NCI-H2107 treated with DMSO at 0.1 percent for 48 hours (cell line): ENCODE measurements around the gene GNG2.

Source experiments
- DNase-seq: peaks from one replicate; lab custom pipeline; 2025; ENCODE audit not compliant: unreplicated experiment; lab: John Stamatoyannopoulos, UW

The GNG2 gene

DNA sequence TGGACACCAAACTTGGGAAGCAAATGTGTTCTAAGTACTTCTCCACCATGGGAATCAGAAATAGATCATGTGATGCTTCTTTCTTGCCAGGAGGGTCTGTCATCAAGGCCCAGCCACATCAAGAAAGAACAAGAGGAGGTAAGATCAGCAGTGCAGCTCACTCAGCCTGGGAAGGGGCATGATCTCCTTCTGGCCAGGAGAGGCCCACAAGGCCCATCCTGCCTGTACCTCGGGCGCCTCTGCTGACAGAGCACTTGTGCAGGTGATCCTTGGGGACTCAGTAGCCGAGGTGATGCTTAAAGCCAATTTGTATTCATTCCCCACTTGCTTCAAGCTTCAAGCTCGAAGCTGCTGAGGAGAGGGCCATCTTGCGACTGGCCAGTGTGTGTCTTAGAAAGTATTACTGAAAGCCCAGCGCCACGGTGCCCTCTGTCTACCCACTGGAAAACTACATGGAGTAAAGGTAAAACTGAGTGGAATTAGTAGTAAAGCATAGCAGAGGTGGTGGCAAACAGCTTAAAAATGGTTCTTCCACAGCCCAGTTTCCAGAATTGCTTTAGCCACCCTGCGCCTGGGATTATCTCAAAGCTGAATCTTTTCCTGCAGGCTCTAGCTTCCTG is 155.1 kb downstream of the GNG2 start:
- no peak for DNase-seq

DNA sequence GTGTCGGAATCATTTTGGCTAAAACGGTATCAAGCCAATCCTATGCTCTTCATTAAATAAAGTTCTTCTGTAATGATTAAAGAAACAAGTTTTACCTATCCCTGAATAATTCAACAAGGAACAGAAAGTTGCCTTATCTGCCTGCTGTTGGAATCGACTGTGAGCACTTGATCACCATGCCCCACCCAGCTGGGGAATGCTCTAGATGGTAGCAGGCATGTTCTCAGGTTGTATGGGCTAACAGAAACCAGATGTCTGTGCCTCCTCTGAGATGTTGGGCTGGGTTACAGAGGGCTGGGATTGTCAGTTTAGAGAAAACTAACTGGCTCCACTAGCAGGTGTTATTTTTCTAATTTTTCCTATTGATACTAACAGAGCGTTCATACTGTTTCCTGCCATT is 157.8 kb downstream of the GNG2 start:
- no peak for DNase-seq

DNA sequence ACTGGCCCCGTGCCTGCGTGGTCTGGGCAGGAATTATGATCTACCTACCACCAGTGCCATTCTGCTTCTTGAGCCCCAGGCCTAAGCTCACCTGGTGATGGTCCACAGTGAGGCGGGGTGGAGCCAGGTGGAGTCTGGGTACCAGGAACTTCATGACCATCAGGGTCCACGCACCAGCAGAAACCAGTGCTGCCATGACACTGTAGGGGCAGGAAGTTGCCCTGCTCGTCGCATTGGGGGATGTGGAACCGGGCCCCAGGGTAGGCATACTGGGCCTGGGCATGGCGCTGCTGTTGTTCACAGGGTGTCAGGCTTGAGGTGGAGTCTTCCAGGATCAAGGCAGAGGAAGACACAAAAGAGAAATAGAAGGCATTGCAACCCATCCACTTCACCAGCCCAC is 158.6 kb downstream of the GNG2 start:
- no peak for DNase-seq
